Skeletal muscle tissue (tissue), 4 donors: ENCODE results near the gene PTPN12. TPM values are rescaled to one million over a fixed set of nuclear protein-coding genes. Genes with fewer than 3 reads are reported as not detected.
A peak's percentile ranks its signal among the peaks of the same experiment; 100 is the strongest.
"Not testable (repeated sequence)": the region's sequence is repeated elsewhere in the genome, so short reads cannot be mapped to it uniquely, and the experiment has no call there.

ENCODE experiments used
- H3K27ac ChIP-seq: one replicate; pipeline ENCODE4 v1.7.0; 2013; ENCODE audit warnings: mild to moderate bottlenecking, low read depth, low read length, inconsistent platforms
- H3K27me3 ChIP-seq, 3 donors: one replicate each; pipeline ENCODE4 v1.7.0; 2013; ENCODE audit warnings: low read length in 3 of 3; ENCODE audit not compliant: control insufficient read depth in 3 of 3, insufficient read depth in 3 of 3
- H3K36me3 ChIP-seq, 3 donors: one replicate each; pipeline ENCODE4 v1.7.0; 2013; ENCODE audit warnings: low read length in 3 of 3; ENCODE audit not compliant: control insufficient read depth in 3 of 3, insufficient read depth in 3 of 3
- H3K4me1 ChIP-seq, 3 donors: one replicate each; pipeline ENCODE4 v1.7.0; 2013; ENCODE audit warnings: low read length in 3 of 3, mild to moderate bottlenecking in 3 of 3; ENCODE audit not compliant: control insufficient read depth in 3 of 3, insufficient read depth in 3 of 3
- H3K4me3 ChIP-seq, 3 donors: one replicate each; pipeline ENCODE4 v1.7.0; 2013; ENCODE audit warnings: low read length in 3 of 3
- H3K9ac ChIP-seq, 3 donors: one replicate each; pipeline ENCODE4 v1.7.0; 2013; ENCODE audit warnings: low read length in 3 of 3, mild to moderate bottlenecking in 3 of 3, moderate library complexity in 2 of 3, low read depth in 1 of 3
- H3K9me3 ChIP-seq, 3 donors: one replicate each; pipeline ENCODE4 v1.7.0; 2013; ENCODE audit warnings: low read length in 3 of 3; ENCODE audit not compliant: control insufficient read depth in 3 of 3
- total RNA-seq: library from RNA; depleted of rRNA; stranded (reverse); fragments of >200 nt; gene quantifications from one replicate; pipeline ENCODE4 v1.2.3, GENCODE V29; 2014
- donor health status: Osteomylitis.

Gene PTPN12
- total RNA-seq, 1 donor from 2014 or later: 93.9 TPM

- no peaks in the 10 kb centered on the region for H3K36me3 ChIP-seq
- peak overlapping the region; percentile 96 for H3K27ac ChIP-seq
- peaks cover 0 to 8% (median 5%) of the 10 kb centered on the region in 3 donors for H3K4me1 ChIP-seq
- no peaks in the 10 kb centered on the region for H3K9me3 ChIP-seq
- H3K27me3 ChIP-seq: no peaks in the 10 kb centered on the region
- H3K9ac ChIP-seq: peak overlapping the region; percentile 59 to 88 (median 81)
- peak overlapping the region; percentile 87 to 94 (median 89) for H3K4me3 ChIP-seq
Measured at GRCh38 chr7:77536413-77537135, 521 bp upstream of the PTPN12 start.

GRCh38 chr7:77537778-77538280, 734 bp downstream of the PTPN12 start:
- H3K4me1 ChIP-seq: peaks cover 0 to 10% (median 8%) of the 10 kb centered on the region in 3 donors
- peak overlapping the region; percentile 93 to 97 (median 94) for H3K4me3 ChIP-seq
- no peaks in the 10 kb centered on the region for H3K9me3 ChIP-seq
- peak overlapping the region; percentile 96 for H3K27ac ChIP-seq
- H3K9ac ChIP-seq: peak overlapping the region; percentile 93 to 99 (median 98)
- H3K36me3 ChIP-seq: no peaks in the 10 kb centered on the region
- H3K27me3 ChIP-seq: no peaks in the 10 kb centered on the region

GRCh38 chr7:77538281-77539212, 1.5 kb downstream of the PTPN12 start:
- Histone ChIP-seq H3K36me3 (no peaks in the 10 kb centered on the region), H3K4me1 (peaks cover 0 to 10% (median 8%) of the 10 kb centered on the region in 3 donors), H3K27ac (peak overlapping the region; percentile 96), H3K4me3 (peak overlapping the region; percentile 93 to 97 (median 94)), H3K9ac (peak overlapping the region; percentile 93 to 99 (median 98)), H3K27me3 (no peaks in the 10 kb centered on the region), H3K9me3 (no peaks in the 10 kb centered on the region)

- Histone ChIP-seq H3K4me3 (no peak overlapping the region), H3K27ac (no peak overlapping the region), H3K27me3 (no peaks in the 10 kb centered on the region), H3K9me3 (no peaks in the 10 kb centered on the region), H3K9ac (no peak overlapping the region), H3K36me3 (no peaks in the 10 kb centered on the region), H3K4me1 (peaks cover 0 to 14% (median 8%) of the 10 kb centered on the region in 3 donors)
Measured at GRCh38 chr7:77540402-77540822, 3.3 kb downstream of the PTPN12 start.

GRCh38 chr7:77540993-77541392, 3.9 kb downstream of the PTPN12 start:
- not testable (repeated sequence) for H3K27ac ChIP-seq, H3K27me3 ChIP-seq, H3K9ac ChIP-seq, H3K9me3 ChIP-seq, H3K4me3 ChIP-seq, H3K36me3 ChIP-seq
- peaks cover 0 to 14% (median 8%) of the 10 kb centered on the region in 3 donors for H3K4me1 ChIP-seq

GRCh38 chr7:77542409-77542808, 5.3 kb downstream of the PTPN12 start:
- Histone ChIP-seq H3K27me3 (no peaks in the 10 kb centered on the region), H3K9ac (no peak overlapping the region), H3K36me3 (no peaks in the 10 kb centered on the region), H3K9me3 (no peaks in the 10 kb centered on the region), H3K4me3 (no peak overlapping the region), H3K27ac (no peak overlapping the region), H3K4me1 (peaks cover 0 to 14% (median 4%) of the 10 kb centered on the region in 3 donors)

GRCh38 chr7:77542895-77543294, 5.8 kb downstream of the PTPN12 start:
- Histone ChIP-seq H3K27me3 (no peaks in the 10 kb centered on the region), H3K27ac (no peak overlapping the region), H3K9ac (no peak overlapping the region), H3K36me3 (no peaks in the 10 kb centered on the region), H3K4me3 (no peak overlapping the region), H3K4me1 (peaks cover 0 to 14% (median 3%) of the 10 kb centered on the region in 3 donors), H3K9me3 (no peaks in the 10 kb centered on the region)

- no peaks in the 10 kb centered on the region for H3K36me3 ChIP-seq
- no peaks in the 10 kb centered on the region for H3K27me3 ChIP-seq
- H3K4me1 ChIP-seq: peaks cover 0 to 19% (median 0%) of the 10 kb centered on the region in 3 donors
- no peaks in the 10 kb centered on the region for H3K9me3 ChIP-seq
- H3K27ac ChIP-seq: no peak overlapping the region
- no peak overlapping the region for H3K9ac ChIP-seq
- no peak overlapping the region for H3K4me3 ChIP-seq
Measured at GRCh38 chr7:77543910-77544309, 6.8 kb downstream of the PTPN12 start.

GRCh38 chr7:77544518-77544917, 7.4 kb downstream of the PTPN12 start:
- Histone ChIP-seq H3K27ac (no peak overlapping the region), H3K4me1 (peaks cover 0 to 23% (median 0%) of the 10 kb centered on the region in 3 donors), H3K9me3 (no peaks in the 10 kb centered on the region)

More at GRCh38 chr7:77544518-77544917, 7.4 kb downstream of the PTPN12 start:
- no peak overlapping the region for H3K4me3 ChIP-seq
- H3K36me3 ChIP-seq: no peaks in the 10 kb centered on the region
- H3K27me3 ChIP-seq: no peaks in the 10 kb centered on the region
- no peak overlapping the region for H3K9ac ChIP-seq
